ENCODE measurements around the gene RPTOR.

Gene RPTOR

DNA sequence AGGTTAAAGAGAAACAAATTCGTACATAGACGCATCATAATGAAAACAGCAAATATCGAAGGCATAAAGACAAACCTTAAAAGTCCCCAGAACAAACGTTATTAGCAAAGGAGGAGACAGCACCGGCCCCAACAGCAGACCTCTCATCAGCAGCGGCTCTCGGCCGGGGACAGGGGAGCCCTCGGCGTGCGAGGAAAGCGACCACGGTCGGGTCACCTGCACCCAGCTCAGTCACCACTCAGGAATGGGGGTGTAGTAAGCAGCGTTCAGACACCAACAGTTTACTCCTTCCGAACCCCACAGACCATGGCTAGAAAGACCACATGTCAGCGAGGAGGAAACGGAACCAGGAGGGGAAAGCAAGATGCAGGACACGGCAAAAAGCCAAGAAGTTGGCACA is 337.7 kb downstream of the RPTOR start:
- in situ Hi-C loops (cut with MboI; ENCODE audit: low pct_unique_long_range_greater_than_20kb, low sequenced_read_pairs, unreplicated experiment) = no loop called here
- DNase-seq (ENCODE audit: low spot score) = no peak
- TF ChIP-seq, protein P1, sequence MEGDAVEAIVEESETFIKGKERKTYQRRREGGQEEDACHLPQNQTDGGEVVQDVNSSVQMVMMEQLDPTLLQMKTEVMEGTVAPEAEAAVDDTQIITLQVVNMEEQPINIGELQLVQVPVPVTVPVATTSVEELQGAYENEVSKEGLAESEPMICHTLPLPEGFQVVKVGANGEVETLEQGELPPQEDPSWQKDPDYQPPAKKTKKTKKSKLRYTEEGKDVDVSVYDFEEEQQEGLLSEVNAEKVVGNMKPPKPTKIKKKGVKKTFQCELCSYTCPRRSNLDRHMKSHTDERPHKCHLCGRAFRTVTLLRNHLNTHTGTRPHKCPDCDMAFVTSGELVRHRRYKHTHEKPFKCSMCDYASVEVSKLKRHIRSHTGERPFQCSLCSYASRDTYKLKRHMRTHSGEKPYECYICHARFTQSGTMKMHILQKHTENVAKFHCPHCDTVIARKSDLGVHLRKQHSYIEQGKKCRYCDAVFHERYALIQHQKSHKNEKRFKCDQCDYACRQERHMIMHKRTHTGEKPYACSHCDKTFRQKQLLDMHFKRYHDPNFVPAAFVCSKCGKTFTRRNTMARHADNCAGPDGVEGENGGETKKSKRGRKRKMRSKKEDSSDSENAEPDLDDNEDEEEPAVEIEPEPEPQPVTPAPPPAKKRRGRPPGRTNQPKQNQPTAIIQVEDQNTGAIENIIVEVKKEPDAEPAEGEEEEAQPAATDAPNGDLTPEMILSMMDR (IDR thresholded peaks at IDR 0.05; ENCODE audit: extremely low read depth, insufficient read depth, missing control alignments) = no peak

DNA sequence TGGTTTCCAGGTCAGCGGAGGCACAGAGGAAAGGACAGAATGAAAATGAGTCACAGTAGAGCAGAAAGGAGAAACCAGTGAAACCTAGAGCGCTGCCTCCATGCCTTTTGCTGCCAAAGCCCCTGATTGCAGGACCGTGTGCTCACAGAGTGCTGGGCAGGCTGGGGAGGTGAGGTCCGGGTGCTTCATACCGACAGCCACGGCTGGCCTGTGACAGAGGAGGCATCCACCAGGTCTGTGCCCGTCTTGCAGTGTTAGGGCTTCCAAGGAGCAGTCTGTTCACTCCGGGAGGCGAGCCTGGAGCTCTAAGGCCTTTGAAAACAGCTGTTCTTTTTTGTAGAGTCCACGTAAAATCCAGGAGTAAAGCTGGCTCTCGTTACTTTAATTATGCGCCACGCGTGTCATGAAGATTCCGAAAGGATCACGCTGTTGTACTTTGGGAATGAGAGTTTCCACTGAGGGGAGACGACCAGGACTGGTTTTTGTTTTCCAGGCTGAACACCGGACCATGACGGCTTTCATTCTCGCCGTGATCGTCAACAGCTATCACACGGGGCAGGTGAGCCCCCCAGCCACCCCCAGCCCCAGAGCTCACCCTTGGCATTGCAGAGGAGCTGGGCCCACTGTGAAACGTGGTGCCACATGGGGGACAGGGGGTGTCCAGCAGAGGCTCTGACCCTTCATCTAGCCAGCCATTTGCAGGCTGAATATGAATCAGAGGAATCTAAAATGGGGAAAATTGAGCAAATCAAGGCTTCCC is 338.5 kb downstream of the RPTOR start:
- TF ChIP-seq, protein P1 (IDR thresholded peaks at IDR 0.05; ENCODE audit: extremely low read depth, insufficient read depth, missing control alignments) = no peak
- in situ Hi-C loops (cut with MboI; ENCODE audit: low pct_unique_long_range_greater_than_20kb, low sequenced_read_pairs, unreplicated experiment) = no loop called here
- no peak for DNase-seq (ENCODE audit: low spot score)

DNA sequence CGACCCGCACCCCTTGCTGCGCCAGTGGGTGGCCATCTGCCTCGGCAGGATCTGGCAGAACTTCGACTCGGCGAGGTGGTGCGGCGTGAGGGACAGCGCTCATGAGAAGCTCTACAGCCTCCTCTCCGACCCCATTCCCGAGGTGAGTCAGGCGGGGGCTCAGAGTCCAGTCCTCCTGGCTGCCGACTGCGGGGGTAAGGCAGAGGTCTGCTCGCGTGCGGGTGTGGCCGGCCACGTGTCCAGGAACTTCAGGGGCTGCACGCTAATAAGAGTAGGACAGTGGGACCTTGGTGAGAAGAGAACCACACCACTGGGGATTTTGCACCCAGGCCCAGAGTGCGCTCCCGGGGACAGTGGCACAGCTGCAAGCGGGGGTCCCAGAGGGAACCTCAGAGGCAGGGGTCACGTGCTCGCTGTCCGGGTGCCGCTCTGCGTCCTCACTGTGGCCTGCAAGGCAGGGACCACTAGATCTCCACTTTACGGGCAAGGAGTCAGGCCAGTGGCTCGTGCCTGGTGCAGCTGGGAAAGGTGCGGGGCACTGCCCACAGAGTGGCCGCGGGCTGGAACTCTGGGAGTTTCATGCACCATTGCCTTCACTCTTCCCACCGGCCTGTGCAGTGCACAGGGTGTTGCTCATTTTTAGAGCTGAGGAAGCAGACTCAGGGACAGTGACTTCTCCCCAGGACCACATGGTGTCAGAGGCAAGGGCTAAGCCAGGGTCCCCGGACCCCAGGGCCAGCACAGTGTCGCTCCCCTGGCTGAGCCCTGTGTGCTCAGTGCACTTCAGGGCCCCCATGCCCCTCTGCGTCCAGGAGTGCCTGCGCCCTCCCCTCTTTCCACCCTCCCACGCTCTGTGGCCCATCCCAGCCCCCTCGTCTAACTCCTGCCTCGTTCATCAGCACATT is 339.4 kb downstream of the RPTOR start:
- in situ Hi-C loops (cut with MboI; ENCODE audit: low pct_unique_long_range_greater_than_20kb, low sequenced_read_pairs, unreplicated experiment) = no loop called here

DNA sequence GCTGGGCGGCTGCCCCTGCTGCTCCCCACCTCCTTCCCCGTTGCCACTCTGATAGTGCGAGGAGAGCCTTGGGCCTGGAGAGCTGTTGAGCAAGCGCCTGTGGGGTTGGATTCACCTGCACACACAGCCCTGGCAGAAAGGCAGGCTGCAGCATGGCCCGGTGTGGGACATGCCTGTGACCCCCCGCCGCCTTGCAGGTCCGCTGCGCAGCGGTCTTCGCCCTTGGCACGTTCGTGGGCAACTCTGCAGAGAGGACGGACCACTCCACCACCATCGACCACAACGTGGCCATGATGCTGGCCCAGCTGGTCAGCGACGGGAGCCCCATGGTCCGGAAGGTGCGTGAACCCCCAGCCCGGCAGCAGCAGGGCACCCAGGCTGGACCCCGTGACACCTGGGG is 340.2 kb downstream of the RPTOR start:
- DNase-seq (ENCODE audit: low spot score) = no peak
- TF ChIP-seq, protein P1 (IDR thresholded peaks at IDR 0.05; ENCODE audit: extremely low read depth, insufficient read depth, missing control alignments) = no peak
- in situ Hi-C loops (cut with MboI; ENCODE audit: low pct_unique_long_range_greater_than_20kb, low sequenced_read_pairs, unreplicated experiment) = no loop called here

More for the DNA sequence above, 339.4 kb downstream of the RPTOR start:
- no peak for DNase-seq (ENCODE audit: low spot score)
- TF ChIP-seq, protein P1 (IDR thresholded peaks at IDR 0.05; ENCODE audit: extremely low read depth, insufficient read depth, missing control alignments) = no peak

DNA sequence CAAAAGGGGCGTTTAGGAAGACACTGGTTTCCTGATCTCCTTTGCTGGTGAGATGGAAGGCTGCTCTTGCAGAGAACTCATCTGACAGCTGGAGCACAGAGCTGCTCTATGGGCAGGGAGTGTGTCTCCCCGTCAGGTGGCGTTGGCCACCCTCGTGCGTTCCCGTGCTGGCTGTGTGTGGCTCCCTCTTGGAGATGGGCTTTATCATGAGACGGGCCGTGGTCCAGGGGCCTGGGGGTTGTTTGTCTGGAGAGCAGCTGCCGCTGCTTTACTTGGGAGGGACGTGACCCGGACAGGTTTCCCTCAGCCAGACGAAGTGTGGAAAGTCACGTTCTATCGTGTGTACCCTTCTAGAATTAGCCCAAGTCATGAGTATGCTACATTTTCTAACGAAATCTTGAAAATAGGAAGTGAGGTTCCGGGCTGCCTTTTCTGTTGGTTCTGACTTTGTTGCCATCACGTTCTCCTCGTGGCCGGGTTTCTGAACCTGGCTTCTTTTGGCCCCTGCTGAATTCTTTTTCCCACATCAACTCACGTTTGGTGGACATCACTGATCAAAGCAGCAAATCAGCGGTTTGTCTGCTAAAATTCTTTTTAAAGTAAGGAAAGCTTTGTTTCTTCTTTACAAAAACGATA is 341.4 kb downstream of the RPTOR start:
- in situ Hi-C loops (cut with MboI; ENCODE audit: low pct_unique_long_range_greater_than_20kb, low sequenced_read_pairs, unreplicated experiment) = no loop called here
- TF ChIP-seq, protein P1 (IDR thresholded peaks at IDR 0.05; ENCODE audit: extremely low read depth, insufficient read depth, missing control alignments) = no peak
- no peak for DNase-seq (ENCODE audit: low spot score)

Data from GM13977 (cell line).